ENCODE results near the gene SLC2A4.
"Not testable (repeated sequence)": the region's sequence is repeated elsewhere in the genome, so short reads cannot be mapped to it uniquely, and the experiment has no call there.

Gene SLC2A4

GRCh38 chr17:7327056-7327455 is 45.5 kb downstream of the SLC2A4 start:
- DNase-seq, result no peak

GRCh38 chr17:7327501-7327900 is 46.0 kb downstream of the SLC2A4 start:
- no peak for DNase-seq

DNA sequence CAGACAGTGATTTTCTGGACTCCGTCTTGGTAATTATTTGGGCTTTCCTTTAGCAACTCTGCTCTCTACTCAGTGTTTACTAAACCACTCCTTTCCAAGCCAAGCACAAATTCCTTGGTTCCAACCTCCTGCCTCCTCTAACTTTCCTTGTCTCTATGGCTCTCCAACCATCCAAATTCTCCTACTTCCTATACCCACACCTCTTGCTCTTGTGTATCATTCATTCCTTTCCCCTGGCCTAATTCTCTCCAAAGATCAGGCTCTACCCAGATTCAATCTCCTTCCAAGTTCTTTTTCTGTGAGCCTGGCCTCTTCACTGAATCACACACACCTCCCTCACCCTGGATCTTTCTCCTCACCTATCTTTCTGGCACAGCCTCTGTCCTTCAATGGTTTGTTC is 46.5 kb downstream of the SLC2A4 start:
- no peak for DNase-seq

- DNase-seq, result no peak
Observed at GRCh38 chr17:7328840-7329373, 47.4 kb downstream of the SLC2A4 start, which contains the start of gene NEURL4. TSS of gene NEURL4 (minus strand) at chr17:7329335. CDS start at chr17:7329312, 23 bp downstream.

DNA sequence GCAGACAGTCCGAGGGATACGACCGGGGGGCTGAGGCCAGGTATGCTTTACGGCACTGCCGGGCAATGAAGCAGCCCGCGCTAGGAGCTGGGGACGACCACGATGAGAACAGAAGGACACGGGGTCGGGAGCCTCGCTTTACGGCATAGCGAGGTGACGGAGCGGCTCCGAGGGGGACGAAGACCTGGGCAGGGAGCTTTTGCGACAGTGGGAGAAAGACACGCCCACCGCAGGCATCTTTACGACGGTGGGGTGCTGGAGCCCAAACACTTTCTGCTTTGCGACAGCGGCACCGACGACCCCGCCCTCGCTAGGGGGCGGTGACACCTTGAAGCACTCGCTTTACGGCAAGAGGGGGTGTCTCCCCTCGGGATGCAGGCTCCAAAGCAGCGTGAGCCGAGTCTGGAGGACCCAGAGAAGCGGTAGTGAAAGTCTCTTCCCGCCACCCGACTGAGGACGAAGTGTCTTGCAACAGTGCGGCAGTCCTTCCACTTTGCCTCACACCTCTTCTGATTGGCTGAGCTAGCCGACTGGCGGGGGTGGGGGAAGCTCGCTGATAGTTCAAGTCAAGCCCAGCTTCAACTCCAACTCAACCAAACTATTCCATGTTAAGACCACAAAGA is 48.0 kb downstream of the SLC2A4 start:
- DNase-seq, result peak; percentile 93

DNA sequence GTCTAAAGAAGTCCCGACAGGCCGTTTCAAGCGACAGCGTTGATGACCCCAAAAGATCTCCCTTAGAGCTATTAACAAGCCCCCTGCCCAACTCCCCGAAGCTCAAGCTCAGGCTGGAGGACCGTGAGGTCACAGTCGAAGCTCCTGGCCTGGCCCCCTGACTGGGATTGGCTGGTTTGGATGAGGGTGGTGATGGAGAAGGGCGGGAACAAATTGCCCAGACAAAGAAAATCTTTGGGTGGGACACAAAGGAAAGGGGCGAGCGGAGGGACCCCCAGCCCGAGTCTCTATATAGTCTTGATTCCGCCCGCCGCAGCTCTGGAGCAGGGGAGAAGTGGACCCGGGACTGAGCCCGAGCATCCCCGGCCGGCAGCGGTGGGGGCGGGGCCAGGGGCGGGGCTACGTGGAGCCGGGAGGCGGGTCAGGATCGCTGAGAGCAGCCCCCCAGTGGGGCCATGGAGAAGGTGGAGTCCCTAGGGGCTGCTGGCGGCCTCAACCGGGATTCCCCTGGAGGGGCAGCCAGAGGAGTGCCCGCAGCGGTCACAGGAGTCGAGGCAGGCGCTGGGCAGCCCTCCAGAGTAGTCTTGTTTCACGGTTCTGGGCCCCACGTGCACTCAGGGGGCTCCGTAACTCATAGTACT is 48.6 kb downstream of the SLC2A4 start:
- DNase-seq, result peak; percentile 80

GRCh38 chr17:7330638-7331015 is 49.1 kb downstream of the SLC2A4 start:
- no peak for DNase-seq

- DNase-seq, result no peak
Observed at GRCh38 chr17:7332111-7332510, 50.6 kb downstream of the SLC2A4 start.

DNA sequence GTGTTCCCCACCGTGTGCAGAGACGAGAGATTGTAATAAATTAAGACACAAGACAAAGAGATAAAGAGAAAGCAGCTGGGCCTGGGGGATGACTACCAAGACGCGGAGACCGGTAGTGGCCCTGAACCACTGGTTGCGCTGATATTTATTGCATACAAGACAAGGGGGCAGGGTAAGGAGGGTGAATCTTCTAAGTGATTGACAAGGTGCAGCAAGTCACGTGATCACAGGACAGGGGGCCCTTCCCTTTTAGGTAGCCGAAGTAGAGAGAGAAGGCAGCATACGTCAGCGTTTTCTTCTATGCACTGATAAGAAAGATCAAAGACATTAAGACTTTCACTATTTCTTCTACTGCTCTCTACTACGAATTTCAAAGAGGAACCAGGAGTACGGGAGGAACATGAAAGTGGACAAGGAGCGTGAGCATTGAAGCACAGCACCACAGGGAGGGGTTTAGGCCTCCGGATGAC is 51.1 kb downstream of the SLC2A4 start:
- not testable (repeated sequence) for DNase-seq

DNA sequence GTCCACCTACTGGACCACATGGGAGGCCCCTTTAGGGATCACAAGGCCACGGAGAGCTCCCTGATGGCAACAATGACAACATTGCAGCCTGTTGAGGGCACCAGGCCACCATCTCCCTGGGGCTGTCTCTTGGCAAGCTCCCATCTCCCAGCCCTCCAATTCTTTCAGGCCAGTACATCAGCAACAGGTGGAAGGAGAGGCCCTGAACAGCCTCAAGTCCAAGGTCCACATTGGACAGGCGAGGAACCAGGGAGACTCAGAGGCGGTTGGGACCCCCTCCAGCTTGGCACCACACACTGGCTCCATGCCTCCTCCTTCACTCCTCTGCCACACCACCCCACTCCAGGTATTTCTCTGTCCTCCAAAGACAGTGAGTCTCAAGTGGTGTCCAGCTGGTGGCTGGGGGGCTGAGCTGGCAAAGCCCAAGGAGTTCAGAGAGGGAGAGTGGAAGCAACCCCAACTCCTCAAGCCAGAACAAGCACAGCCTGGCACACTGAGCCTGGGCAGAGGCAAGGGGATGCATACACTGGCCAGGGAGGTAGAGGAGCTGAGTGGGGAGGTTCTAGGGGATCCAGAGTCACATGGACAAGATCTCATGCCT is 53.5 kb downstream of the SLC2A4 start:
- no peak for DNase-seq

DNA sequence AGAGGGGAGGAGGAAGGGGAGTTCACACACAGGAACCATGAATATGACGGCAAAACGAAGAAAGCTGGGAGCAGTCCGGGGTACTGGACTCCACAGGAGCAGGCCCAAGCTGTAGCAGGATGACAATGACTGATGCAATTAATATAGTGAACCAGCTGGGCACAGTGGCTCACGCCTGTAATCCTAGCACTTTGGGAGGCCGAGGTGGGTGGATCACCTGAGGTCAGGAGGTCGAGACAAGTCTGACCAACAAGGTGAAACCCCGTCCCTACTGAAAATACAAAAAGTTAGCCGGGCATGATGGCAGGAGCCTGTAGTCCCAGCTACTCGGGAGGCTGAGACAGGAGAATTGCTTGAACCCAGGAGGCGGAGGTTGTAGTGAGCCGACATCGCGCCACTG is 54.2 kb downstream of the SLC2A4 start:
- DNase-seq, result not testable (repeated sequence)

DNA sequence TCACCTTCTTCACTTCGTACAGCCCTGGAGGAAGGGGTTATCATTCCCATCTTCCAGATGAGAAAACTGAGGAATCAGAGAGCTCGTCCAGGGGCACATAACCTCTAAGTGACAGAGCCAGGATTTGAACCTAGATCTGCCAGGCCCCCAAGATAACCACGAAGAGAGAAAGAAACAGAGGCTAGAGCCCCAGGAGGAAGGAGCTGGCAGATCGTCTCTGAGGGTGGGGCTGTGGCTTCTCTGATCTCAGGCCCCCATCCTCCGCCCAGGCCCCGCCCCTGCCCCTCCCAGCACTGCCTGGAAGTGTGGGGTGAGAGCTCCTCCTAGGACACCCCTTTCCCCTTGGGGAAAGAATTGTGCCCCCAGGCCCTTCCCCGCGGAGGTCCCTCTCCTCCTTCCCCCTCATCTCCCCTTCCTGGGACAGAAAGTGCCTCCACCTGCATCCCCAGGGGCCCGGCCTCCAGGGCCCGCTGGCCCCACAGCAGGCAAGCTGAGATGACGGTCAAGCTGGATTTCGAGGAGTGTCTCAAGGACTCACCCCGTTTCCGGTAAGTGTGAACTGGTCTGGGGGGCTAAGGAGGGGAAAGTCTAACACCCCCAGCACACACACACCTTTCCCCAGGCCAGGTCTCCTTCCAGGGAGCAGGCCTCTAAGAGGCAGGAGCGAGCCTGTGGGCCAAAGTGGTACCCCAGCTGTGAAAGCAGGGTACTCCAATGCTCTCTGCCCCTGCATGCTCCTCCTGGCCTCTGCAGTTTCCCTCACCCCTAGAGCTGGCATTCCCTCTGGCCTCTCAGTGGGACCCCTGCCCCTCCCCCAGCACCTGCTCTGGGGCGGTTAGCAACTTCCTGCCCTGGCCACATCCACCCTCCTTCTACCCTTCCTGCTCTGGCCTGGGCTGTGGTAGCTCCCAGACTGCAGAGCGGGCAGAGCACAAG is 55.0 kb downstream of the SLC2A4 start, which contains the start of gene ACAP1:
Gene ACAP1, plus strand, starts transcription at position 290 of the 936 bp plus-strand sequence. Its CDS starts 206 bp downstream, at position 496.
- peak; percentile 88 for DNase-seq

GRCh38 chr17:7337600-7337999 is 56.1 kb downstream of the SLC2A4 start:
- not testable (repeated sequence) for DNase-seq

All from activated T-cell treated with anti-CD3 and anti-CD28 coated beads, Interleukin-2, amount 50 U/mL, for 1 hour (primary cell).